Subcutaneous abdominal adipose tissue (tissue), 5 donors: Measurements from ENCODE around the gene ADAMTS20.

Source experiments
- H3K27ac ChIP-seq: one replicate; pipeline ENCODE4 v1.7.0; 2013; ENCODE audit warnings: low read depth, mild to moderate bottlenecking, inconsistent platforms, low read length, moderate library complexity
- H3K27me3 ChIP-seq, 5 donors: one replicate each; pipeline ENCODE4 v1.7.0; 2013; ENCODE audit warnings: low read length in 5 of 5, inconsistent platforms in 1 of 5; ENCODE audit not compliant: control insufficient read depth in 5 of 5, insufficient read depth in 4 of 5
- H3K36me3 ChIP-seq, 5 donors: one replicate each; pipeline ENCODE4 v1.7.0; 2013; ENCODE audit warnings: low read length in 5 of 5; ENCODE audit not compliant: control insufficient read depth in 5 of 5, insufficient read depth in 5 of 5
- H3K4me1 ChIP-seq, 5 donors: one replicate each; pipeline ENCODE4 v1.7.0; 2013; ENCODE audit warnings: low read length in 5 of 5, mild to moderate bottlenecking in 3 of 5, moderate library complexity in 1 of 5; ENCODE audit not compliant: control insufficient read depth in 5 of 5, insufficient read depth in 5 of 5
- H3K4me3 ChIP-seq, 5 donors: one replicate each; pipeline ENCODE4 v1.7.0; 2013; ENCODE audit warnings: low read length in 5 of 5, low read depth in 1 of 5
- H3K9ac ChIP-seq, 5 donors: one replicate each; pipeline ENCODE4 v1.7.0; 2013; ENCODE audit warnings: low read length in 5 of 5, mild to moderate bottlenecking in 4 of 5, moderate library complexity in 3 of 5
- H3K9me3 ChIP-seq, 5 donors: one replicate each; pipeline ENCODE4 v1.7.0; 2013; ENCODE audit warnings: low read length in 5 of 5; ENCODE audit not compliant: control insufficient read depth in 5 of 5
- donor health status: healthy.
- donor health status: healthy.
- donor health status: healthy.
- donor health status: healthy.
- donor health status: healthy.

ADAMTS20 gene

DNA sequence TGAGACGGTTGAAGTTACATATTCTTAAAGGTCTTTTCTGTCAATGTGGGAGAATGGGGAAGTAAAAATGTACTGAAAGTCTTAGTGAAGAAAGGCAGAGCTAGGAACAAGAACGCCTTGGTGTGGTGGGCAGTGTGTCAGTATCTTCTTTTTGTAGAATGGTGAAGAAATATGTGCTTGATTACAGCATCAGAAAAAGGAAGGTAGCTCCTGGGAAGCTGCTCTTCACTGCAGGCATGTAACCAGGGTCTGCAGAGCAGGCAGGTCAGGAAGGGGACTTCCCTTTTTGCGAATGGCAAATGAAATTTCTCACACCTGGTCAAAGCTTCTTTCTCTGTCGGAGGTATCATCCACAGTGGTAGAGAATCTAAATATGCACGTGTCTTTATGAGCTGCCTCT is 226.2 kb downstream of the ADAMTS20 start:
- no peaks in the 10 kb centered on the region for H3K36me3 ChIP-seq
- H3K4me1 ChIP-seq: no peaks in the 10 kb centered on the region
- H3K9ac ChIP-seq: no peak overlapping the region
- no peak overlapping the region for H3K4me3 ChIP-seq
- no peak overlapping the region for H3K27ac ChIP-seq
- no peaks in the 10 kb centered on the region for H3K9me3 ChIP-seq
- no peaks in the 10 kb centered on the region for H3K27me3 ChIP-seq

GRCh38 chr12:43320281-43320680 is 231.7 kb downstream of the ADAMTS20 start:
- Histone ChIP-seq H3K9me3 (no peaks in the 10 kb centered on the region), H3K27ac (no peak overlapping the region), H3K9ac (no peak overlapping the region), H3K27me3 (no peaks in the 10 kb centered on the region), H3K4me1 (no peaks in the 10 kb centered on the region), H3K4me3 (no peak overlapping the region), H3K36me3 (no peaks in the 10 kb centered on the region)

GRCh38 chr12:43318021-43318420 is 234.0 kb downstream of the ADAMTS20 start:
- Histone ChIP-seq H3K27me3 (no peaks in the 10 kb centered on the region), H3K27ac (no peak overlapping the region), H3K4me1 (no peaks in the 10 kb centered on the region), H3K4me3 (no peak overlapping the region), H3K9ac (no peak overlapping the region), H3K9me3 (no peaks in the 10 kb centered on the region), H3K36me3 (no peaks in the 10 kb centered on the region)

DNA sequence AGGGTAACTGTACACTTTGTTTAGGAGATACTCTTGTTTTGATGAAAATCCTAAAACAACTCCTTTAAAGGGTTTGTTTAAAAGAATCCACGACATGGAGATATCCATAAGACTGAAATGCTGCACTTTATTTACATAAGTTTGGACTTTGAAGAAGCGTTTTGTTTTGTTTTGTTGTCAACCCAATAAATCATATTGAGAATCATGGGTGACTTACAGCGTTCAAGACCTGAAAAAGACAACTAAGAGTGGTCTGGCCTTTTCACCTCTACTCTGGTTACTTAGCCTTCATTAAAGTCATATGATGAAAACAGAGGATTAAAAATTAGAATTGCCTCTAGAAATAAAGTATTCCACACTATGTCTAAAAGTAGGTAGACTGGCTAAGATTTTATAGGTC is 234.8 kb downstream of the ADAMTS20 start:
- H3K4me1 ChIP-seq: no peaks in the 10 kb centered on the region

DNA sequence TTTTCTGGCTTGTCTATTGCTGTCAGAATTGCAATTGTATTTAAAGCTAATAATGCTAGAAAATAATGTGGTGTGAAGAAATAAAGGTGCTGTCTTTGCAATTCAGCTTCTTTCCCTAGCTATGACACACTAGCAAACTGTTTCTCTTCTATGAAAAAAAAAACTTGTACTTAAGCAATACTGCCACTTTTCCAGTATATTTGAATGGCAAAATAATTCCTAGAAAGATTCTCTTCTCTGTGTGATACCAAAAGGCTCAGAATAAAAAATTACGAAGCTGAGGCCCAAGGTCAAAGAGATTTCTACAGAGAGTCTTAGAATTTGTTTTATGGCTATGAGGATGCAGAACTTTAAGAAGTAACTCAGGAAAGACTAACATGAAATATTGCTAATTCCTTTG is 235.5 kb downstream of the ADAMTS20 start:
- Histone ChIP-seq H3K4me1 (no peaks in the 10 kb centered on the region), H3K27ac (no peak overlapping the region), H3K27me3 (no peaks in the 10 kb centered on the region), H3K9ac (no peak overlapping the region), H3K36me3 (no peaks in the 10 kb centered on the region), H3K4me3 (no peak overlapping the region), H3K9me3 (no peaks in the 10 kb centered on the region)

More for the DNA sequence above, 234.8 kb downstream of the ADAMTS20 start:
- Histone ChIP-seq H3K4me3 (no peak overlapping the region), H3K27me3 (no peaks in the 10 kb centered on the region), H3K9me3 (no peaks in the 10 kb centered on the region), H3K36me3 (no peaks in the 10 kb centered on the region), H3K27ac (no peak overlapping the region), H3K9ac (no peak overlapping the region)

DNA sequence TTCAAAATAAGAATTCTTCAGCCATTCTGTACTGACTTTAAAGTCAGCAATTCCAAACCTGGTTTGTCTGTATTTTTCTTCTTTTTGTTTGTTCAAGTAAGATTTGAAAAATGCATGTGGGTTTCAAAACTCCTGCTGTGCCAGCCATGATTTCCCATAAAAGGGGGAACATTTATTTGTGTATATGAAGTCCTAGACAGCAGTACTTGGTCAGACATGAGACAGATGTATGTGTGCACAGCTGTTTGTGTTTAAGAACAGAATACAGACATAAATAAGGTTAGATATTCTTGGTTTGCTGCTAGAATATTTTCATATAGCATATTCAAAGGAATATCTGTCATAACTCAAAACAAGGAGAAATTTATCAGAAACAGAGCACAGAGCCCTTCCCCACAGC is 236.0 kb downstream of the ADAMTS20 start:
- H3K9me3 ChIP-seq: no peaks in the 10 kb centered on the region
- no peaks in the 10 kb centered on the region for H3K36me3 ChIP-seq
- no peak overlapping the region for H3K4me3 ChIP-seq
- no peaks in the 10 kb centered on the region for H3K4me1 ChIP-seq
- no peak overlapping the region for H3K9ac ChIP-seq
- H3K27ac ChIP-seq: no peak overlapping the region
- no peaks in the 10 kb centered on the region for H3K27me3 ChIP-seq

GRCh38 chr12:43312991-43313505 is 239.0 kb downstream of the ADAMTS20 start:
- Histone ChIP-seq H3K27ac (no peak overlapping the region), H3K9me3 (no peaks in the 10 kb centered on the region), H3K27me3 (no peaks in the 10 kb centered on the region), H3K4me1 (no peaks in the 10 kb centered on the region), H3K36me3 (no peaks in the 10 kb centered on the region), H3K9ac (no peak overlapping the region), H3K4me3 (no peak overlapping the region)

- no peaks in the 10 kb centered on the region for H3K36me3 ChIP-seq
- no peaks in the 10 kb centered on the region for H3K4me1 ChIP-seq
- no peaks in the 10 kb centered on the region for H3K9me3 ChIP-seq
- H3K27me3 ChIP-seq: no peaks in the 10 kb centered on the region
- no peak overlapping the region for H3K9ac ChIP-seq
- no peak overlapping the region for H3K4me3 ChIP-seq
- H3K27ac ChIP-seq: no peak overlapping the region
These were observed 241.4 kb downstream of the ADAMTS20 start for GRCh38 chr12:43310596-43310995.

DNA sequence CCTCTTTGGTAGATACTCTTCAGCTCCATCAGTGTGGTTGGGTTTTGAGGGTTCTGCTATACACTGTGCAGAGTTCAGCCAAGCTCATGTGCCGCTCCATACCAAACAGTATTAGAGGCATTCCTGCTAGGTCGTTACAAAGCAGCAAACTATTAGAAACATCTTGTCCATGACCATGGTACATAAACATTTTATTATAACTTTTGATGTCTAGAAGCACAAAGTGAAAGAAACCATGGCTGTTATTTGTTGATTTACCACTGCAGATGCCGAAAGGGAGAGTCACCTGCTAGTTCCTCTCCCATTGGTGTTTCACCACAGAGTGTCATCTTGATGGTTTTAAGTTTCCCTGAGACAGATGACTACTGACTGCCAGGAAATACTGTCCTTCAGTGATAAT is 242.0 kb downstream of the ADAMTS20 start:
- Histone ChIP-seq H3K9ac (no peak overlapping the region), H3K27ac (no peak overlapping the region), H3K36me3 (no peaks in the 10 kb centered on the region), H3K27me3 (no peaks in the 10 kb centered on the region), H3K4me1 (no peaks in the 10 kb centered on the region), H3K4me3 (no peak overlapping the region), H3K9me3 (no peaks in the 10 kb centered on the region)

- no peaks in the 10 kb centered on the region for H3K9me3 ChIP-seq
- H3K27ac ChIP-seq: no peak overlapping the region
- H3K4me3 ChIP-seq: no peak overlapping the region
- H3K27me3 ChIP-seq: no peaks in the 10 kb centered on the region
- no peaks in the 10 kb centered on the region for H3K36me3 ChIP-seq
- H3K9ac ChIP-seq: no peak overlapping the region
- no peaks in the 10 kb centered on the region for H3K4me1 ChIP-seq
These were observed 243.2 kb downstream of the ADAMTS20 start for GRCh38 chr12:43308776-43309175.

GRCh38 chr12:43307126-43307525 is 244.9 kb downstream of the ADAMTS20 start:
- Histone ChIP-seq H3K4me3 (no peak overlapping the region), H3K27me3 (no peaks in the 10 kb centered on the region), H3K4me1 (no peaks in the 10 kb centered on the region), H3K9ac (no peak overlapping the region), H3K9me3 (no peaks in the 10 kb centered on the region), H3K36me3 (no peaks in the 10 kb centered on the region), H3K27ac (no peak overlapping the region)
